Spleen (tissue), 11 donors: ENCODE results near the gene GPR161. TPM values are rescaled to one million over a fixed set of nuclear protein-coding genes. Genes with fewer than 3 reads are reported as not detected.
"Not testable (repeated sequence)": the region's sequence is repeated elsewhere in the genome, so short reads cannot be mapped to it uniquely, and the experiment has no call there.

Source experiments
- DNase-seq: peaks from one replicate; pipeline ENCODE4 v3.0.0-alpha.2; 2020
- H3K27ac ChIP-seq, 8 donors: fragments of 200-600 bp; sonication (generic) in 7 of 8; 1 replicate in 4 of 8; 2 replicates in 4 of 8; pipeline versions ENCODE4 v1.5.0 to v1.8.0; 2016 to 2021; ENCODE audit warnings: inconsistent platforms in 4 of 8, mild to moderate bottlenecking in 4 of 8, moderate library complexity in 1 of 8
- H3K27me3 ChIP-seq, 7 donors: fragments of 200-600 bp; sonication (generic) in 6 of 7; replicated peaks in 1 of 7; 1 replicate in 4 of 7; 2 replicates in 3 of 7; pipeline versions ENCODE4 v1.5.0 to v1.8.0; 2016 to 2021; ENCODE audit warnings: inconsistent platforms in 3 of 7, mild to moderate bottlenecking in 1 of 7
- H3K36me3 ChIP-seq, 6 donors: fragments of 200-600 bp; sonication (generic) in 5 of 6; 1 replicate in 4 of 6; 2 replicates in 2 of 6; pipeline versions ENCODE4 v1.5.0 to v1.8.0; 2016 to 2021; ENCODE audit warnings: inconsistent platforms in 2 of 6
- H3K4me1 ChIP-seq, 6 donors: fragments of 200-600 bp; sonication (generic) in 5 of 6; 1 replicate in 3 of 6; 2 replicates in 3 of 6; pipeline versions ENCODE4 v1.5.0 to v1.8.0; 2016 to 2021; ENCODE audit warnings: inconsistent platforms in 3 of 6
- H3K4me3 ChIP-seq, 8 donors: fragments of 200-600 bp; sonication (generic) in 7 of 8; 1 replicate in 4 of 8; 2 replicates in 4 of 8; pipeline versions ENCODE4 v1.5.0 to v1.8.0; 2016 to 2021; ENCODE audit warnings: inconsistent platforms in 4 of 8, mild to moderate bottlenecking in 4 of 8, moderate library complexity in 2 of 8
- H3K9me3 ChIP-seq, 8 donors: fragments of 200-600 bp; sonication (generic) in 7 of 8; 1 replicate in 4 of 8; 2 replicates in 4 of 8; pipeline versions ENCODE4 v1.5.0 to v1.8.0; 2016 to 2021; ENCODE audit warnings: inconsistent platforms in 4 of 8
- POLR2A ChIP-seq, 3 donors: fragments of 450-650 bp; IDR thresholded peaks; one replicate each; pipeline ENCODE4 v1.5.1; 2017; ENCODE audit warnings: antibody characterized with exemption in 3 of 3, mild to moderate bottlenecking in 1 of 3
- POLR2AphosphoS5 ChIP-seq, 3 donors: sonication (generic); formaldehyde crosslinking; IDR thresholded peaks; one replicate each; pipeline ENCODE4 v1.5.1; 2017; ENCODE audit warnings: antibody characterized with exemption in 3 of 3
- WGBS, 5 donors: extraction: QIAGEN DNeasy Blood & Tissue Kit in 3 of 5; methylation state at CpG; one replicate each; pipeline versions ENCODE4 v1.1.5 to v1.1.7; 2013 to 2018; 5-methylcytosine and 5-hydroxymethylcytosine counted together
- intact Hi-C: fragments of 100-400 bp; cut with DNase I; formaldehyde crosslinking; loops from one replicate; pipeline ENCODE4 v1.15.0; 2023; ENCODE audit warnings: low total_unique reads
- polyA plus RNA-seq, 3 donors: library from polyadenylated mRNA; stranded (reverse); fragments of 200-250 nt; gene quantifications; one replicate each; pipeline ENCODE4 v1.2.1, GENCODE V29; 2013
- total RNA-seq, 7 donors: library from RNA; depleted of rRNA in 3 of 7; stranded (reverse); fragments of >200 nt in 3 of 7; fragmentation: NEBNext Ultra II Directional in 4 of 7; extraction: Animal tissue kit (Norgen Biotek cat#: 25700) in 4 of 7; gene quantifications; one replicate each; pipeline versions ENCODE4 v1.1.0 to v1.2.1, GENCODE V29; 2016 to 2021
- TF ChIP-seq, protein P1 (sequence below), 11 experiments: fragments of 200-600 bp in 7 of 11; fragments of 450-650 bp in 4 of 11; sonication (generic) in 4 of 11; IDR thresholded peaks in 8 of 11; conservative IDR thresholded peaks in 3 of 11; 1 replicate in 7 of 11; 2 replicates in 4 of 11; pipeline versions ENCODE4 v1.4.0 to v1.8.0; 2016 to 2021; ENCODE audit warnings: antibody characterized with exemption in 11 of 11, inconsistent platforms in 4 of 11, mild to moderate bottlenecking in 1 of 11
- donor health status: healthy with polysubstance abuse.
- donor health status: DM: no; HTN: no; CAD: no; lungs with moderate emphysema.
- donor health status: DM: no; HTN: no; CAD: no.
- donor health status: Bipolar disorder and iron deficiency.
- donor health status: healthy.
- donor health status: DM: no; HTN: no; CAD: no.
- donor health status: DM: yes; HTN: yes; CAD: no.

GPR161 gene
- total and polyA plus RNA-seq, 10 donors = 0.53 to 5.5 (median 3.6) TPM

DNA sequence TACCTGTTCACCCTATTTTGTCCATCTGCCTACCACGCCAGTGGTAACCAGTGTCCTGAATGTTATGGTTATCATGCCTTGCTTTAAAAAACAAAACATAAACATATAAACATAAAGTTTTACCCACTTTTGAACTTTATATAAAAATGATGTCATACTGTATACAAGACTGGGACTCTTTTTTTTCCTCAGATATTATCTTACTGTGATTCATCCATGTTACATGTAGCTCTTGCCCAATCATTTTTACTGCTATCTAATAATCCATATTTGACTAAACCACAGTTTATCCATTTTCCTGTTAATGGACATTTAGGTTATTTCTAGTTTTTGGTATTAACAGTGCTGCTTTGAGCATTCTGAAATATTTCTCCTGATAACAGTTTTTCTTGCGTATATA is 78.8 kb downstream of the GPR161 start:
- DNase-seq = no peak
- peaks cover 0 to 3% (median 0%) of the 10 kb centered on the region in 8 donors for H3K9me3 ChIP-seq
- no peak overlapping the region for H3K4me3 ChIP-seq
- peaks cover 0 to 16% (median 11%) of the 10 kb centered on the region in 6 donors for H3K4me1 ChIP-seq
- TF ChIP-seq POLR2AphosphoS5 (IDR thresholded peaks at IDR 0.05) = no peak
- TF ChIP-seq POLR2A (IDR thresholded peaks at IDR 0.05) = no peak
- TF ChIP-seq, protein P1, sequence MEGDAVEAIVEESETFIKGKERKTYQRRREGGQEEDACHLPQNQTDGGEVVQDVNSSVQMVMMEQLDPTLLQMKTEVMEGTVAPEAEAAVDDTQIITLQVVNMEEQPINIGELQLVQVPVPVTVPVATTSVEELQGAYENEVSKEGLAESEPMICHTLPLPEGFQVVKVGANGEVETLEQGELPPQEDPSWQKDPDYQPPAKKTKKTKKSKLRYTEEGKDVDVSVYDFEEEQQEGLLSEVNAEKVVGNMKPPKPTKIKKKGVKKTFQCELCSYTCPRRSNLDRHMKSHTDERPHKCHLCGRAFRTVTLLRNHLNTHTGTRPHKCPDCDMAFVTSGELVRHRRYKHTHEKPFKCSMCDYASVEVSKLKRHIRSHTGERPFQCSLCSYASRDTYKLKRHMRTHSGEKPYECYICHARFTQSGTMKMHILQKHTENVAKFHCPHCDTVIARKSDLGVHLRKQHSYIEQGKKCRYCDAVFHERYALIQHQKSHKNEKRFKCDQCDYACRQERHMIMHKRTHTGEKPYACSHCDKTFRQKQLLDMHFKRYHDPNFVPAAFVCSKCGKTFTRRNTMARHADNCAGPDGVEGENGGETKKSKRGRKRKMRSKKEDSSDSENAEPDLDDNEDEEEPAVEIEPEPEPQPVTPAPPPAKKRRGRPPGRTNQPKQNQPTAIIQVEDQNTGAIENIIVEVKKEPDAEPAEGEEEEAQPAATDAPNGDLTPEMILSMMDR (IDR thresholded peaks at IDR 0.05 in 8 of 11, conservative IDR thresholded peaks at IDR 0.05 in 3 of 11) = no peak
- intact Hi-C loops = no loop called here
- no peaks in the 10 kb centered on the region for H3K27me3 ChIP-seq
- 96 to 99% (median 97%) methylated on average over 2 of the region's 2 CpGs for WGBS, 5 donors
- no peak overlapping the region for H3K27ac ChIP-seq
- H3K36me3 ChIP-seq = peaks cover 0 to 37% (median 3%) of the 10 kb centered on the region in 6 donors

DNA sequence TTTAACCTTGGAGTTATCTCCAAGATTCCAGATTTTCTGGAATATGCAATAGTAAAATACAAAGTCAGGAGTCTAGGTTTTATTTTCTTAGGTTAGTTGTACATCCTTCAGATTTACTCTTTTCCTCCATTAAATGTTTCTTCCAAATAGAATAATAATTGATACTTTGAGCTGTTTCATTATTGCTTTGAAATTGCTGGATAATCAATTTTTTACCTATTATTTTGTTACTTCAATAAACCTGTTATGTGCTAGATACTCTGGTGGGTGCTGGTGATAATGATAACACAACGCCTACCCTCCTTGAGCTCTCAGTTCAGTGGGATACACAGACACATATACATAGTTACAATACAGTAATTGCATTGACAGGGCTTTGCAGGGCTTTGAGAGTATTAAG is 79.4 kb downstream of the GPR161 start:
- Histone ChIP-seq H3K4me1 (peaks cover 0 to 16% (median 11%) of the 10 kb centered on the region in 6 donors), H3K27ac (no peak overlapping the region), H3K27me3 (no peaks in the 10 kb centered on the region), H3K36me3 (peaks cover 0 to 43% (median 3%) of the 10 kb centered on the region in 6 donors), H3K4me3 (no peak overlapping the region), H3K9me3 (peaks cover 0 to 3% (median 0%) of the 10 kb centered on the region in 8 donors)
- DNase-seq = no peak
- 96 to 100% (median 97%) methylated on average over 1 of the region's 1 CpG for WGBS, 5 donors
- intact Hi-C loops = no loop called here
- TF ChIP-seq POLR2A (IDR thresholded peaks at IDR 0.05) (no peak), POLR2AphosphoS5 (IDR thresholded peaks at IDR 0.05) (no peak)
- TF ChIP-seq, protein P1 (IDR thresholded peaks at IDR 0.05 in 8 of 11, conservative IDR thresholded peaks at IDR 0.05 in 3 of 11) = no peak

DNA sequence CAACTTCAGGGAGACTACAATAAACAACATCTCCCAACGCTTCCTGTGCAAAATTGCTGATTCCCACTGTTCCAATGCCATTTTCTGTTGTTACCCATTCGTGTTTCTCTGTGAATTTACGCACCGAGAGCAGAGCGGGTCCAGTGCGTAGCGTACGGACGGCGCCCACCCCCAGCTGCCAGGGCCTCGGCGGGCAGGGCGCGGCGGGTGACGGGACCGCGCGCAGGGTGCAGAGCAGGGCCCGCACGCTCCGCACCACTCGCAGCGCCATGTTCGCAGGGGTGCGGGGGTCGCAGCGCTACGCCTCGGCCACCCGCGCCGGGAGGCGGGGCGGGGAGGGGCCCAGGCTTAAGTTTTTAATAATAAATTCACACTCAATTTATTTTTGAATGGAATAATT is 80.6 kb downstream of the GPR161 start:
- DNase-seq, H3K27ac ChIP-seq, H3K4me3 ChIP-seq, H3K9me3 ChIP-seq, H3K27me3 ChIP-seq, intact Hi-C loops: not testable (repeated sequence)
- peaks cover 0 to 16% (median 11%) of the 10 kb centered on the region in 6 donors for H3K4me1 ChIP-seq
- 48 to 89% (median 82%) methylated on average over 7 to 35 of the region's 35 CpGs for WGBS, 5 donors
- peaks cover 0 to 44% (median 3%) of the 10 kb centered on the region in 6 donors for H3K36me3 ChIP-seq

DNA sequence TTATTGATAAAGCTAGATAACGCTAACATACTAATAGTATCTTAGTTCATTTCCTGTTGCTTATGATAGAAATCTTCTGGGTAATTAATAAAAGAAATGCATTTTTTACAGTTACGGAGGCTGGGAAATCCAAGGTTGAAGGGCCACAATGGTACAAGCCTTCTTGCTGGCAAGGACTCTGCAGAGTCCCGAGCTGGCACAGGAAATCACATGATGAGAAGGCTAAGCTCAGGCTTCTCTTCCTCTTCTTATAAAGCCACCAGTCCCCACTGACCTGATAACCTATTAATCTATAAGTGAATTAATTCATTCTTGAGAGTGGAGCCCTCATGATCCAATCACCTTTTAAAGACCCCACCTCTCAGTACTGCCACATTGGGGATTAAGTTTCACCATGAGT is 82.6 kb downstream of the GPR161 start:
- WGBS, 5 donors = 42 to 53% (median 45%) methylated on average over 3 of the region's 3 CpGs
- no peak for DNase-seq
- intact Hi-C loops = no loop called here

More for the DNA sequence above, 82.6 kb downstream of the GPR161 start:
- peaks cover 0 to 3% (median 0%) of the 10 kb centered on the region in 8 donors for H3K9me3 ChIP-seq
- TF ChIP-seq, protein P1 (IDR thresholded peaks at IDR 0.05 in 8 of 11, conservative IDR thresholded peaks at IDR 0.05 in 3 of 11) = no peak
- TF ChIP-seq POLR2AphosphoS5 (IDR thresholded peaks at IDR 0.05) (no peak), POLR2A (IDR thresholded peaks at IDR 0.05) (no peak)
- H3K36me3 ChIP-seq = peaks cover 0 to 40% (median 3%) of the 10 kb centered on the region in 6 donors
- H3K27me3 ChIP-seq = no peaks in the 10 kb centered on the region
- H3K27ac ChIP-seq = peak overlapping the region in 4 of 8 donors; percentile 19 to 66 (median 36)
- H3K4me1 ChIP-seq = peaks cover 0 to 16% (median 11%) of the 10 kb centered on the region in 6 donors
- no peak overlapping the region for H3K4me3 ChIP-seq
